DMS 273 treated with DMSO at 0.1 percent for 48 hours (cell line): ENCODE data around the gene ADRB1.

ENCODE experiments used
- DNase-seq: peaks from one replicate; lab custom pipeline; 2025; lab: John Stamatoyannopoulos, UW

ADRB1 gene

GRCh38 chr10:114094795-114095194, 51.1 kb downstream of the ADRB1 start:
- no peak for DNase-seq

- no peak for DNase-seq
Measured at GRCh38 chr10:114095559-114096337, 52.1 kb downstream of the ADRB1 start.
